ENCODE results near the gene FBLN1. TPM values are rescaled to one million over a fixed set of nuclear protein-coding genes. Genes with fewer than 3 reads are reported as not detected.

The FBLN1 gene
- total RNA-seq, 8 experiments from 2014 or later: 1.2 to 67.4 (median 4.5) TPM

- Histone ChIP-seq H3K4me3 (no peak overlapping the region), H3K27ac (no peak overlapping the region), H3K4me1 (replicated peaks in 1 of 2) (peaks cover 5 to 13% of the 10 kb centered on the region in 2 donors)
- ATAC-seq (replicated peaks in 6 of 8): peak in 3 of 8 experiments; percentile 44 to 90 (median 83)
- WGBS, 10 experiments: 0 to 93% (median 49%) methylated on average over 3 to 6 of the region's 8 CpGs; no CpG with 5 or more reads in 4 of the 10 experiments
- in situ Hi-C loops (cut with MboI; ENCODE audit: low pct_unique_long_range_greater_than_20kb in 2 of 9, low sequenced_read_pairs in 9 of 9, unreplicated experiment in 9 of 9): no loop called here
Observed at GRCh38 chr22:45511847-45512261, 9.2 kb downstream of the FBLN1 start.

DNA sequence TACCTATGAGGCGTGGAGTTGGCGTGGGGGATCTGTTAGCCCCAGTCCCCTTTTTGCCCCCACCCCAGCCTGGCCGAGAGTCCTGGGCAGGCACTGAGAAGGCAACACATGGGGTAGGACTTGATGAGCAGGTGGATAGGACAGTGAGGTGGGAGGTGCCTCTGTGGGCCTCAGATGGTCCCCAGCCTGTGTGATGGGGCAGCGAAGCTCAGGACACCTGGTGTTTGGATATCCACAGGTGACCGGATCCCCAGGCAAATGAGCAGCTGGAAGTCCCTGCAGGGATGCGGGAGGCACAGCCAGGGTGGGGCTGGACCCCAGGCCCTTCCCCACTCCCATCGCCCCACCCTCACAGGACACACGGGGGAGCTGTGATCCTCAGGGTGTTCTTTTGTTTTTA is 9.7 kb downstream of the FBLN1 start:
- no peak overlapping the region for H3K27ac ChIP-seq
- H3K4me1 ChIP-seq (replicated peaks in 1 of 2): peaks cover 5 to 13% of the 10 kb centered on the region in 2 donors
- ATAC-seq (replicated peaks in 6 of 8): no peak
- in situ Hi-C loops (cut with MboI; ENCODE audit: low pct_unique_long_range_greater_than_20kb in 2 of 9, low sequenced_read_pairs in 9 of 9, unreplicated experiment in 9 of 9): no loop called here
- H3K4me3 ChIP-seq: no peak overlapping the region
- WGBS, 10 experiments: 60 to 100% (median 67%) methylated on average over 2 to 4 of the region's 8 CpGs; no CpG with 5 or more reads in 7 of the 10 experiments

GRCh38 chr22:45515676-45516075 is 13.0 kb downstream of the FBLN1 start:
- WGBS, 10 experiments: 20 to 89% (median 67%) methylated on average over 1 to 5 of the region's 9 CpGs; no CpG with 5 or more reads in 5 of the 10 experiments
- no peak overlapping the region for H3K4me3 ChIP-seq
- no peak for ATAC-seq (replicated peaks in 6 of 8)
- in situ Hi-C loops (cut with MboI; ENCODE audit: low pct_unique_long_range_greater_than_20kb in 2 of 9, low sequenced_read_pairs in 9 of 9, unreplicated experiment in 9 of 9): no loop called here
- peaks cover 5 to 12% of the 10 kb centered on the region in 2 donors for H3K4me1 ChIP-seq (replicated peaks in 1 of 2)
- H3K27ac ChIP-seq: no peak overlapping the region

GRCh38 chr22:45516163-45516562 is 13.5 kb downstream of the FBLN1 start:
- in situ Hi-C loops (cut with MboI; ENCODE audit: low pct_unique_long_range_greater_than_20kb in 2 of 9, low sequenced_read_pairs in 9 of 9, unreplicated experiment in 9 of 9): no loop called here
- H3K4me3 ChIP-seq: no peak overlapping the region
- peaks cover 0 to 7% of the 10 kb centered on the region in 2 donors for H3K4me1 ChIP-seq (replicated peaks in 1 of 2)
- no peak overlapping the region for H3K27ac ChIP-seq
- WGBS, 10 experiments: 80 to 100% methylated on average over 1 of the region's 7 CpGs; no CpG with 5 or more reads in 8 of the 10 experiments
- no peak for ATAC-seq (replicated peaks in 6 of 8)

DNA sequence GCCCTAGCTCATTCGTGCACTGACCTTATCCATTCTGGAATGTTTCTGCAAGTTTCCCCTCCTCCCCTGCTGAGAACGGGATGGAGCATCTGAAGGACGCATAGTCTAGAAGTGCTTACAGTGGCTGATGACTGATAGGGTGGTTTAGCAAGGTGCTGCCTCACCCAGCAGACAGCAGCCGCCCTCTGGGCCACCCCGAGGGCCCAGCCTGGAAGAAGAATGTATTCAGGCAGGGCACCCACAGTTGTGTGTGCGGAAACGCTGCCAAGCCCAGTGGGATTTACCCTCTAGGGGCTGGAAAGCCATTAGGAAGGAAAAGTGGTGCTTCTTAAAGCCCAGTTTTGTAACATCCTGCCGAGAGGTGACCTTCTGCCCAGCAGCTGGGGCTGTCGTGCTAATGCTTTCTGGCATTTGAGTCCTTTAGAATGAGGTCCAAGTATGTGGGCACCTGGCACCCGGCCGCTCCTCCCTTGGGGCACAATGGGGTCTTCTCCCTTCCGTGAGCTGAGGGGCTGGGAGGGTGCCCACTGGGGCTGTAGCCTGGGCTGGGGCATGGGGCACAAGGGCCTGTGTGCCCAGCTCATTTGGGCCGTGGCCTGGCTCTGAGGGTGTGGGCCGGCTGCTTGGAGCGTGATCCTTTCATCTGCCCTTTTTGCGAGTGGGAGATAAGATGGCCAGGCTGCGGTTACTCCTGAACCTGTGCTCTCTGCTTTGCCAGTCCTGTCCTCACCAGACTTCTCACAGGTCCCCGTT is 14.4 kb downstream of the FBLN1 start:
- in situ Hi-C loops (cut with MboI; ENCODE audit: low pct_unique_long_range_greater_than_20kb in 2 of 9, low sequenced_read_pairs in 9 of 9, unreplicated experiment in 9 of 9): no loop called here
- WGBS, 10 experiments: 0 to 98% (median 91%) methylated on average over 1 to 10 of the region's 18 CpGs; no CpG with 5 or more reads in 5 of the 10 experiments

DNA sequence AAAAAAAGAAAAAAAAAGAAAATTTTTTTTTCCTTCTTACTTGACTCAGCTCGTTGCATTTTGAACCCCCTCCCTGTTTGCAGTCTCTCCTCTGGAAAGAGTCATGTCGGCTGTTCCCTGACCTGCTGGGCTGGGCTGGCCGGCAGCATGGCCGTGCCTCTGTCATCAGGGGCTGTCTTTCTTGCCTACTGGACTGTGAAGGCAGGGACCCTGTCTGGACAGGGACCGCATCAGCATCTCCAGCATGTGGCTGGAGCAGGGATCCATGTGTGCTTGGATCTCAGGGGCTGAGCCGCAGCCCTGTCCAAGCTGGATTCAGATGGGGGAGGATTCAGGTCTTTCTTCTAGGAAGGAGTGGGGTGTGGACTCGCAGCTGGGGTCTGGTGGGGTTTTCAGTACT is 15.5 kb downstream of the FBLN1 start:
- no peak overlapping the region for H3K4me3 ChIP-seq

More for the DNA sequence above, 14.4 kb downstream of the FBLN1 start:
- peak in 3 of 8 experiments; percentile 44 to 75 (median 69) for ATAC-seq (replicated peaks in 6 of 8)
- Histone ChIP-seq H3K27ac (no peak overlapping the region), H3K4me1 (replicated peaks in 1 of 2) (peaks cover 0 to 3% of the 10 kb centered on the region in 2 donors), H3K4me3 (no peak overlapping the region)

DNA sequence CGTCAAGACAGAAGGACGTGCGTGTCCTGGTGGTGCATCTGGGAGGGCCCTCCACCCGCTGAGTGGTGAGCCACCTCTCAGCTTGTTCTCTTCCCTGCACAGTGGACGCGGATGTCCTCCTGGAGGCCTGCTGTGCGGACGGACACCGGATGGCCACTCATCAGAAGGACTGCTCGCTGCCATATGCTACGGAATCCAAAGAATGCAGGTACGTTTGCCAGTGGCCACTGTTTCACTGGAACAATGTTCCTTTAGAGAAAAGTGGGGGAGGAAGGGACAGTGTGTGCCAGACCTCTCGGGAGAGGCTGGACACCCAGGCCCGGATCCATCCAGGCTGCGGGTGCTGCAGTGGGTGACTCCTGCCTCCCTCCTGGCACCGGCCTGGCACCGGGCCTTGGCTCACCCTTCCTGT is 15.9 kb downstream of the FBLN1 start:
- peak in 5 of 8 experiments; percentile 18 to 36 (median 19) for ATAC-seq (replicated peaks in 6 of 8)
- H3K27ac ChIP-seq: no peak overlapping the region
- in situ Hi-C loops (cut with MboI; ENCODE audit: low pct_unique_long_range_greater_than_20kb in 2 of 9, low sequenced_read_pairs in 9 of 9, unreplicated experiment in 9 of 9): no loop called here

More for the DNA sequence above, 15.5 kb downstream of the FBLN1 start:
- ATAC-seq (replicated peaks in 6 of 8): peak in 5 of 8 experiments; percentile 16 to 58 (median 39)
- in situ Hi-C loops (cut with MboI; ENCODE audit: low pct_unique_long_range_greater_than_20kb in 2 of 9, low sequenced_read_pairs in 9 of 9, unreplicated experiment in 9 of 9): no loop called here
- Histone ChIP-seq H3K4me1 (replicated peaks in 1 of 2) (peaks cover 0 to 3% of the 10 kb centered on the region in 2 donors), H3K27ac (no peak overlapping the region)
- WGBS, 10 experiments: 60 to 100% (median 75%) methylated on average over 1 to 3 of the region's 7 CpGs; no CpG with 5 or more reads in 6 of the 10 experiments

GRCh38 chr22:45521178-45521577 is 18.5 kb downstream of the FBLN1 start:
- in situ Hi-C loops (cut with MboI; ENCODE audit: low pct_unique_long_range_greater_than_20kb in 2 of 9, low sequenced_read_pairs in 9 of 9, unreplicated experiment in 9 of 9): no loop called here
- WGBS, 10 experiments: 80 to 100% (median 100%) methylated on average over 1 to 3 of the region's 5 CpGs; no CpG with 5 or more reads in 4 of the 10 experiments
- no peak for ATAC-seq (replicated peaks in 6 of 8)
- Histone ChIP-seq H3K4me1 (replicated peaks in 1 of 2) (peaks cover 0 to 3% of the 10 kb centered on the region in 2 donors), H3K27ac (no peak overlapping the region), H3K4me3 (no peak overlapping the region)

More for the DNA sequence above, 15.9 kb downstream of the FBLN1 start:
- Histone ChIP-seq H3K4me1 (replicated peaks in 1 of 2) (peaks cover 0 to 3% of the 10 kb centered on the region in 2 donors), H3K4me3 (no peak overlapping the region)
- 10 to 100% (median 91%) methylated on average over 1 to 13 of the region's 17 CpGs; no CpG with 5 or more reads in 4 of the 10 experiments for WGBS, 10 experiments

DNA sequence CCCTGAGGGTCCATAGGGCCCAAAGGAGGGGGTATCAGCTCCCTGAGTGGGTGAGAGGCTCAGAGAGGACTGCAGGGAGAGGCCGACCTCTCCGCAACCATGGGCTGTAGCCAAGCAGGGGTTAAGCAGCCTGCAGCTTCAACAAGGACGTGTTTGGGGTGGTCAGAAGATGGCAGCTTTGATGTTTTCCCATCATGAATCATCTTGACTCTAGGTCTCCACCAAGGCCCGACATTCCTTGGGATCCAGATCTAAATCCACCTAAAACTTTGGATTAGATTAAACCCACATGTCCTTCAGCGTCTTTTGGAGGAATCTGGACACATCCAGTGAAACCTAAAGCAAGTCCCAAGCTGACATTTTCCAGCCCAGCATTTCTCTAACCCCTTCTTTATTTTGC is 19.8 kb downstream of the FBLN1 start:
- no peak for ATAC-seq (replicated peaks in 6 of 8)
- in situ Hi-C loops (cut with MboI; ENCODE audit: low pct_unique_long_range_greater_than_20kb in 2 of 9, low sequenced_read_pairs in 9 of 9, unreplicated experiment in 9 of 9): no loop called here

DNA sequence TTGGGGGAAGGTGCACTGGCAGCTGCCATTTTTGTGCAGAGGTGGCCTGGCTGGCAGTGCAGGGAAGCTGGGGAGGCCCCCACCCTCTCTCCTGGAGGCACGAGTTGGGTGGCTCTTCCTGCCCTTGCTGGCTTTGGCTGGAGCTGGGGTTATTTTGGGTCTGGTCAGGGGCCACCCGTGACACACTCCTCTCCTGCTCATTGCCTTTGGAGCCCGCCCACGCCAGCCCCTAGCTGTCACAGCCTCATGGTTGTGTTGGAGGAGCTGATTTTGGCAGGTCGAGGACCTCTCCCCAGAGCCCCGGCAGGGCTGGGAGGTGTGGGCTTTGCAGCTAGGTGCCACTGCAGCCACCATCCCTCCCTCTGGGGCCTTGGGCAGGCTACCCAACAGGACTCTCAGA is 21.5 kb downstream of the FBLN1 start:
- no peak for ATAC-seq (replicated peaks in 6 of 8)
- Histone ChIP-seq H3K27ac (no peak overlapping the region), H3K4me1 (replicated peaks in 1 of 2) (no peaks in the 10 kb centered on the region), H3K4me3 (no peak overlapping the region)
- WGBS, 10 experiments: 17 to 100% methylated on average over 1 to 2 of the region's 6 CpGs; no CpG with 5 or more reads in 8 of the 10 experiments
- in situ Hi-C loops (cut with MboI; ENCODE audit: low pct_unique_long_range_greater_than_20kb in 2 of 9, low sequenced_read_pairs in 9 of 9, unreplicated experiment in 9 of 9): no loop called here

More for the DNA sequence above, 19.8 kb downstream of the FBLN1 start:
- Histone ChIP-seq H3K4me3 (no peak overlapping the region), H3K4me1 (replicated peaks in 1 of 2) (peaks cover 0 to 3% of the 10 kb centered on the region in 2 donors), H3K27ac (no peak overlapping the region)
- WGBS, 10 experiments: 57 to 87% (median 76%) methylated on average over 2 to 5 of the region's 5 CpGs; no CpG with 5 or more reads in 4 of the 10 experiments

- H3K4me1 ChIP-seq (replicated peaks in 1 of 2): peaks cover 0 to under 1% of the 10 kb centered on the region in 2 donors
- H3K4me3 ChIP-seq: no peak overlapping the region
- 74 to 100% (median 93%) methylated on average over 1 to 5 of the region's 5 CpGs; no CpG with 5 or more reads in 1 of the 10 experiments for WGBS, 10 experiments
- in situ Hi-C loops (cut with MboI; ENCODE audit: low pct_unique_long_range_greater_than_20kb in 2 of 9, low sequenced_read_pairs in 9 of 9, unreplicated experiment in 9 of 9): loop anchor here in 2 of 9 experiments (25.0 kb wide), 2 partner anchors 238 to 263 kb away; partner anchors contain the start of gene UPK3A (in 1 of the 2)
- H3K27ac ChIP-seq: no peak overlapping the region
- ATAC-seq (replicated peaks in 6 of 8): no peak
Observed at GRCh38 chr22:45524966-45525365, 22.3 kb downstream of the FBLN1 start.

DNA sequence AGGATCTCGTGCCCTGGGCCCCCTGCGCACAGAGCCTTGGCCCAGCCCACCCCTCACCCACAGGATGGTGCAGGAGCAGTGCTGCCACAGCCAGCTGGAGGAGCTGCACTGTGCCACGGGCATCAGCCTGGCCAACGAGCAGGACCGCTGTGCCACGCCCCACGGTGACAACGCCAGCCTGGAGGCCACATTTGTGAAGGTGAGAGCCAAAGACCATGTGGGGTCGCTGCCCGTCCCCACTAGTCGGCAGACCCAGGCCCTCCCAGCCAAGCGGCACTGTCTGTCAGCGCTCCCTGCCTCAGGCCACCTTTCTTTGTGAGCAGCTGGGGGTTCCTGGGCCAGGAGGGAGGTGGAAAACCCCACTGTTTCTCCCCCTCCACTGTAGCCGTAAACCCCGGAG is 22.8 kb downstream of the FBLN1 start:
- in situ Hi-C loops (cut with MboI; ENCODE audit: low pct_unique_long_range_greater_than_20kb in 2 of 9, low sequenced_read_pairs in 9 of 9, unreplicated experiment in 9 of 9): loop anchor here in 2 of 9 experiments (25.0 kb wide), 2 partner anchors 238 to 263 kb away; partner anchors contain the start of gene UPK3A (in 1 of the 2)
- WGBS, 10 experiments: 60 to 96% methylated on average over 1 to 13 of the region's 15 CpGs; no CpG with 5 or more reads in 8 of the 10 experiments
- H3K4me1 ChIP-seq (replicated peaks in 1 of 2): peaks cover 0 to 5% of the 10 kb centered on the region in 2 donors
- no peak overlapping the region for H3K27ac ChIP-seq
- no peak overlapping the region for H3K4me3 ChIP-seq
- no peak for ATAC-seq (replicated peaks in 6 of 8)

DNA sequence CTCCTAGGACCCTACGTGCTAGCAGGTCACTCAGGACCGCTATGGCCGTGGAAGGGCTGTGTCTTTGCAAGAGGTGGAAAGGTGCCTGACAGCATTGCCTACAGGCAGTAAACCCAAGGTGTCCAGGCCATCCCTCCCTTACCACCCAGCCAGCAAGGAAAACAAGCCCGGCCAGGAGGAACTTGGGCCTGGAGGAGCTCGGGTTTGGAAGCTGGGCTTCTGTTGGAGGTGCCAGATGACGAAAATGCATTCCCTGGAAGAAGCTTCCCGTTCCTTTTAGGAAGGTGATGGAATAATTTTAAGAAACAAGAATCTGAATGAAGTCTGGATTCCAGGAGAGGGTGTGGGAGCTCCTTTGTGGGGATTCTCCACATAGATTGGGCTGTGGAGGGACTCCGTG is 23.6 kb downstream of the FBLN1 start:
- ATAC-seq (replicated peaks in 6 of 8): peak in 1 of 8 experiments; percentile 29
- WGBS, 10 experiments: 20 to 100% (median 82%) methylated on average over 1 to 6 of the region's 8 CpGs; no CpG with 5 or more reads in 2 of the 10 experiments
- Histone ChIP-seq H3K27ac (no peak overlapping the region), H3K4me1 (replicated peaks in 1 of 2) (peaks cover 3 to 7% of the 10 kb centered on the region in 2 donors), H3K4me3 (no peak overlapping the region)
- in situ Hi-C loops (cut with MboI; ENCODE audit: low pct_unique_long_range_greater_than_20kb in 2 of 9, low sequenced_read_pairs in 9 of 9, unreplicated experiment in 9 of 9): loop anchor here in 2 of 9 experiments (25.0 kb wide), 2 partner anchors 239 to 264 kb away; partner anchors contain the start of gene UPK3A (in 1 of the 2)

Measured in motor neuron (in vitro differentiated cells).